Right lobe of liver (tissue), 4 donors: Measurements from ENCODE around the gene CCDC33.

Experiments used
- POLR2A ChIP-seq: fragments of 450-650 bp; IDR thresholded peaks from one replicate; pipeline ENCODE4 v1.6.1; 2017; ENCODE audit warnings: antibody characterized with exemption, mild to moderate bottlenecking
- TF ChIP-seq, protein P1 (sequence below), 4 donors: fragments of 200-600 bp in 3 of 4; fragments of 450-650 bp in 1 of 4; IDR thresholded peaks; one replicate each; pipeline versions ENCODE4 v1.5.1 to v1.8.0; 2016 to 2022; ENCODE audit warnings: antibody characterized with exemption in 4 of 4, mild to moderate bottlenecking in 2 of 4
- donor health status: DM: no; HTN: no; CAD: no.
- donor health status: DM: no; HTN: no; CAD: no.
- donor health status: DM: no; HTN: yes; CAD: no.

DNA sequence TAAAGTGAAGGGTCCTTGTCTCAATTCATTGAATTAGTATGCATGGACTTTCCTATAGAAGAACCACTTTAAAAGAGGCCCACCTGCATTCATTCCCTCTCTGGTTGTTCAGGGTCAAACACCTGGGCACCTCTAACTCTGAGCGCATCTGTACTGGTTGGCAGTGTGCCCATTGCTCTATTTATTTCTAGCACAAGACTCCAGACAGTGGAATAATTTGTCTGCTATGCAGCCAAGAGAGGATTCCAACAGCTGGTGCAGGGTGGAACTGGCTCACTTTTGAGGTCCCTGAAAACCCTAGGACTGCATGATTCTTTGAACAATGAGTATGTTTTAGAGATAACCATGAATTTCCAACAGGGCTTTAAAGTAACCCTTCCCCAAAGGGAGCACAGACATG, 57.9 kb downstream of the CCDC33 start:
- TF ChIP-seq, protein P1, sequence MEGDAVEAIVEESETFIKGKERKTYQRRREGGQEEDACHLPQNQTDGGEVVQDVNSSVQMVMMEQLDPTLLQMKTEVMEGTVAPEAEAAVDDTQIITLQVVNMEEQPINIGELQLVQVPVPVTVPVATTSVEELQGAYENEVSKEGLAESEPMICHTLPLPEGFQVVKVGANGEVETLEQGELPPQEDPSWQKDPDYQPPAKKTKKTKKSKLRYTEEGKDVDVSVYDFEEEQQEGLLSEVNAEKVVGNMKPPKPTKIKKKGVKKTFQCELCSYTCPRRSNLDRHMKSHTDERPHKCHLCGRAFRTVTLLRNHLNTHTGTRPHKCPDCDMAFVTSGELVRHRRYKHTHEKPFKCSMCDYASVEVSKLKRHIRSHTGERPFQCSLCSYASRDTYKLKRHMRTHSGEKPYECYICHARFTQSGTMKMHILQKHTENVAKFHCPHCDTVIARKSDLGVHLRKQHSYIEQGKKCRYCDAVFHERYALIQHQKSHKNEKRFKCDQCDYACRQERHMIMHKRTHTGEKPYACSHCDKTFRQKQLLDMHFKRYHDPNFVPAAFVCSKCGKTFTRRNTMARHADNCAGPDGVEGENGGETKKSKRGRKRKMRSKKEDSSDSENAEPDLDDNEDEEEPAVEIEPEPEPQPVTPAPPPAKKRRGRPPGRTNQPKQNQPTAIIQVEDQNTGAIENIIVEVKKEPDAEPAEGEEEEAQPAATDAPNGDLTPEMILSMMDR (IDR thresholded peaks at IDR 0.05), result no peak
- no peak for TF ChIP-seq POLR2A
